ENCODE data around the gene BCR. TPM values are rescaled to one million over a fixed set of nuclear protein-coding genes. Genes with fewer than 3 reads are reported as not detected.

Gene BCR
- total and polyA plus RNA-seq, 2 experiments from 2014 or later: 38.8 to 42.2 TPM

DNA sequence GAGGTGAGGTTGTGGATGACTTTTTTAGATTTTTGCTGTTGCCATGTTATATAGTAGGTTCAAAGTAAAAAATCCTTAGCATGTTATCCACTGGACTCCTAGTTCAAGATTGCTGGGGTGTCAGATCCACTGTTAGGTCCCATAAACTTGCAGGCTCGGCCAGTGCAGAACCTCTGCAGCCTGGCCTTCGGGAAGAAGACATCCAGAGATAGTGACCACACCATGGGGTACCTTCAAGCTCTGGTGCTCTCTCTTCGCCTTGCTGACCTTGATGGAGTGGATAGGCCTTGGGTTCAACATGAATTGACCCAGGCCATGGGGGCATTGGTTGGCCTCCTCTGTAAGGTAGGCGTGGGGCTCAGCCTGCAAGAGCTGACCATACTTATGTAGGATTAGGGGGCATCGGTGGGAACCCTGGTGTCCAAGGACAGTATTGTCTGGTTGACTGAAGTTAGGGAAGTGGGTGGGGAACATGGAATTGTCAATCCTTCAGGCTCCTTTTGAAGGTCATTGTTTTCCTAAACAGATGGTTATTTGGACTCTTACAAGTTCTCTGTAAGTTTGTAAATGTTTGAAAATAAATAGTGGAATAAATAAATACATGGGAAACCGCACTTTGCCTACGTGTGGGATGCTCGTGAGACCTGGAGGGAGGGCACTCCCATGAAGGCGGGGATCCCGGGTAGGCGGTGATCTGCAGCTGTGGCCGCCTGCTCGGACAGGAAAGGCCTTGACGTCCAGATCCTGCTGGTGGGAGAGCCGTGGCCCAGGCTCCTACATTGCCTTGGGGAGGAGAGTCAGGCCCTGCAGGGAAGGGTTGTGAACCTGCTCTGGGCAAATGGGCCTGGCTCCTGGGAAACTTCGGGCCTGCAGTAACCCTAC lies 37.1 kb downstream of the BCR start:
- peaks cover 94% of the 10 kb centered on the region for H4K20me1 ChIP-seq (ENCODE audit: insufficient read depth, poor library complexity, severe bottlenecking)
- H3K4me1 ChIP-seq (ENCODE audit: insufficient read depth): peaks cover 50% of the 10 kb centered on the region
- TF ChIP-seq EZH2 (IDR thresholded peaks at IDR 0.05; ENCODE audit: borderline replicate concordance) (no peak), EZH2phosphoT487 (IDR thresholded peaks at IDR 0.05; ENCODE audit: low read depth, severe bottlenecking, unreplicated experiment) (no peak)
- TF ChIP-seq, protein P1, sequence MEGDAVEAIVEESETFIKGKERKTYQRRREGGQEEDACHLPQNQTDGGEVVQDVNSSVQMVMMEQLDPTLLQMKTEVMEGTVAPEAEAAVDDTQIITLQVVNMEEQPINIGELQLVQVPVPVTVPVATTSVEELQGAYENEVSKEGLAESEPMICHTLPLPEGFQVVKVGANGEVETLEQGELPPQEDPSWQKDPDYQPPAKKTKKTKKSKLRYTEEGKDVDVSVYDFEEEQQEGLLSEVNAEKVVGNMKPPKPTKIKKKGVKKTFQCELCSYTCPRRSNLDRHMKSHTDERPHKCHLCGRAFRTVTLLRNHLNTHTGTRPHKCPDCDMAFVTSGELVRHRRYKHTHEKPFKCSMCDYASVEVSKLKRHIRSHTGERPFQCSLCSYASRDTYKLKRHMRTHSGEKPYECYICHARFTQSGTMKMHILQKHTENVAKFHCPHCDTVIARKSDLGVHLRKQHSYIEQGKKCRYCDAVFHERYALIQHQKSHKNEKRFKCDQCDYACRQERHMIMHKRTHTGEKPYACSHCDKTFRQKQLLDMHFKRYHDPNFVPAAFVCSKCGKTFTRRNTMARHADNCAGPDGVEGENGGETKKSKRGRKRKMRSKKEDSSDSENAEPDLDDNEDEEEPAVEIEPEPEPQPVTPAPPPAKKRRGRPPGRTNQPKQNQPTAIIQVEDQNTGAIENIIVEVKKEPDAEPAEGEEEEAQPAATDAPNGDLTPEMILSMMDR (IDR thresholded peaks at IDR 0.05; ENCODE audit: poor library complexity): no peak
- no peak for DNase-seq (ENCODE audit: low spot score)
- H3K9me3 ChIP-seq (ENCODE audit: low read depth): no peaks in the 10 kb centered on the region
- no peaks in the 10 kb centered on the region for H3K27me3 ChIP-seq
- no peaks in the 10 kb centered on the region for H3K9me2 ChIP-seq (replicated peaks; ENCODE audit: insufficient read depth)
- no peak overlapping the region for H2AFZ ChIP-seq
- H3K4me2 ChIP-seq: no peak overlapping the region
- H3K4me3 ChIP-seq: no peak overlapping the region
- peaks cover 93% of the 10 kb centered on the region for H3K79me2 ChIP-seq
- 79% methylated on average over 16 of the region's 16 CpGs for WGBS (ENCODE audit: low lambda C conversion rate, missing lambda C conversion rate)
- no peaks in the 10 kb centered on the region for H3K36me3 ChIP-seq (replicated peaks; ENCODE audit: insufficient read depth, low read depth)
- peak overlapping the region; percentile 70 for H3K27ac ChIP-seq

DNA sequence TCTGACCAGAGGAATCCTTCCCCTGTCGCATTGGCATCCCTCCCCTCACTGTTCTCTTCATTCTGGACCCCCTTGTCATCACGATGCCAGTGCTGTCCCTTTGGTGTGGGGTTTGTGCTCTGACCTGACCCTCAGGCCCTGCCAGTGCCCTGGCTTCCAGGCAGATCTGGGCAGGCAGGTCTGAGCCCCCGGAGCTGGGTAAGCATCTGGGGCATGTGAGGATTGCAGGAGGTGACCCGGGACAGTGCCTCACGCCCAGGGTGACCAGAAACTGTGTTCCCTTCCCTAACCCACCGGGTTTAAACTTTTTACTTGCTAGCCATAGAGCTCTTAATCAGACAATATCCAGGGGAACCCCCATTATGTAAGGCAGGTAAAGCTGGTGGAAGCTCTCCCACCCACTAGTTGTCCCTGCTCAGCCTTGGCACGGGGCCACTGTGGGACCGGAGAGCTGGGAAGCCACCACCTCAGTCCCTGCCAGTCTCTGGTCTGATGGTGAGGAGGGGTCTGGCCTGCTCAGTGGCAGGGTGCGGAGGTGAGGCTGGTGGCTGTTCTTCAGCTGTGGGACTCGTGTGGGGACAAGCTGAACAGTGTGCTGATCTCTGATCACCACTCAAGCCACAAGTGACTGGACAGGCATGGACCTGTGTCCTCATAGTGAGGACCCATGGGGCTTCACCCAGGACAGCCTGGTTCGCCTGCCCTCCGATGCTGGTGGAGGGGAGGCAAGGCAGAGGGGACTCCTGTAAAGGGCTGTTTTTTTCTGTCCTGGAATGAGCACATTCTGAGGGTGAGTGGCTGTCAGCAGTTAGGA lies 38.0 kb downstream of the BCR start:
- Histone ChIP-seq H3K4me3 (no peak overlapping the region), H3K79me2 (peaks cover 93% of the 10 kb centered on the region), H3K9me2 (replicated peaks; ENCODE audit: insufficient read depth) (no peaks in the 10 kb centered on the region), H3K27ac (peak overlapping the region; percentile 86), H2AFZ (no peak overlapping the region), H4K20me1 (ENCODE audit: insufficient read depth, poor library complexity, severe bottlenecking) (peaks cover 93% of the 10 kb centered on the region), H3K4me1 (ENCODE audit: insufficient read depth) (peaks cover 50% of the 10 kb centered on the region), H3K9me3 (ENCODE audit: low read depth) (no peaks in the 10 kb centered on the region), H3K27me3 (no peaks in the 10 kb centered on the region), H3K36me3 (replicated peaks; ENCODE audit: insufficient read depth, low read depth) (no peaks in the 10 kb centered on the region), H3K4me2 (peak overlapping the region; percentile 76)
- 70% methylated on average over 12 of the region's 12 CpGs for WGBS (ENCODE audit: low lambda C conversion rate, missing lambda C conversion rate)
- DNase-seq (ENCODE audit: low spot score): no peak
- no peak for TF ChIP-seq EZH2phosphoT487 (IDR thresholded peaks at IDR 0.05; ENCODE audit: low read depth, severe bottlenecking, unreplicated experiment)
- TF ChIP-seq, protein P1 (IDR thresholded peaks at IDR 0.05; ENCODE audit: poor library complexity): no peak
- TF ChIP-seq EZH2 (IDR thresholded peaks at IDR 0.05; ENCODE audit: borderline replicate concordance): no peak

GRCh38 chr22:23218867-23219251 lies 38.5 kb downstream of the BCR start:
- 7% methylated on average over 11 of the region's 11 CpGs for WGBS (ENCODE audit: low lambda C conversion rate, missing lambda C conversion rate)
- no peaks in the 10 kb centered on the region for H3K9me2 ChIP-seq (replicated peaks; ENCODE audit: insufficient read depth)
- peaks cover 93% of the 10 kb centered on the region for H3K79me2 ChIP-seq
- H3K9me3 ChIP-seq (ENCODE audit: low read depth): no peaks in the 10 kb centered on the region
- H3K4me3 ChIP-seq: no peak overlapping the region
- no peak for TF ChIP-seq EZH2phosphoT487 (IDR thresholded peaks at IDR 0.05; ENCODE audit: low read depth, severe bottlenecking, unreplicated experiment)
- no peak for TF ChIP-seq EZH2 (IDR thresholded peaks at IDR 0.05; ENCODE audit: borderline replicate concordance)
- TF ChIP-seq, protein P1 (IDR thresholded peaks at IDR 0.05; ENCODE audit: poor library complexity): no peak
- peak overlapping the region; percentile 76 for H3K4me2 ChIP-seq
- DNase-seq (ENCODE audit: low spot score): peak; percentile 73
- peak overlapping the region; percentile 86 for H3K27ac ChIP-seq
- no peaks in the 10 kb centered on the region for H3K36me3 ChIP-seq (replicated peaks; ENCODE audit: insufficient read depth, low read depth)
- H4K20me1 ChIP-seq (ENCODE audit: insufficient read depth, poor library complexity, severe bottlenecking): peaks cover 93% of the 10 kb centered on the region
- H3K4me1 ChIP-seq (ENCODE audit: insufficient read depth): peaks cover 56% of the 10 kb centered on the region
- no peak overlapping the region for H2AFZ ChIP-seq
- no peaks in the 10 kb centered on the region for H3K27me3 ChIP-seq

All from hepatocyte (in vitro differentiated cells).